ENCODE measurements around the gene RPS21. TPM values are rescaled to one million over a fixed set of nuclear protein-coding genes. Genes with fewer than 3 reads are reported as not detected.
"Not testable (repeated sequence)": the region's sequence is repeated elsewhere in the genome, so short reads cannot be mapped to it uniquely, and the experiment has no call there.

The RPS21 gene
- total RNA-seq, 4 donors from 2014 or later: 1,664 to 5,734 (median 2,155) TPM

DNA sequence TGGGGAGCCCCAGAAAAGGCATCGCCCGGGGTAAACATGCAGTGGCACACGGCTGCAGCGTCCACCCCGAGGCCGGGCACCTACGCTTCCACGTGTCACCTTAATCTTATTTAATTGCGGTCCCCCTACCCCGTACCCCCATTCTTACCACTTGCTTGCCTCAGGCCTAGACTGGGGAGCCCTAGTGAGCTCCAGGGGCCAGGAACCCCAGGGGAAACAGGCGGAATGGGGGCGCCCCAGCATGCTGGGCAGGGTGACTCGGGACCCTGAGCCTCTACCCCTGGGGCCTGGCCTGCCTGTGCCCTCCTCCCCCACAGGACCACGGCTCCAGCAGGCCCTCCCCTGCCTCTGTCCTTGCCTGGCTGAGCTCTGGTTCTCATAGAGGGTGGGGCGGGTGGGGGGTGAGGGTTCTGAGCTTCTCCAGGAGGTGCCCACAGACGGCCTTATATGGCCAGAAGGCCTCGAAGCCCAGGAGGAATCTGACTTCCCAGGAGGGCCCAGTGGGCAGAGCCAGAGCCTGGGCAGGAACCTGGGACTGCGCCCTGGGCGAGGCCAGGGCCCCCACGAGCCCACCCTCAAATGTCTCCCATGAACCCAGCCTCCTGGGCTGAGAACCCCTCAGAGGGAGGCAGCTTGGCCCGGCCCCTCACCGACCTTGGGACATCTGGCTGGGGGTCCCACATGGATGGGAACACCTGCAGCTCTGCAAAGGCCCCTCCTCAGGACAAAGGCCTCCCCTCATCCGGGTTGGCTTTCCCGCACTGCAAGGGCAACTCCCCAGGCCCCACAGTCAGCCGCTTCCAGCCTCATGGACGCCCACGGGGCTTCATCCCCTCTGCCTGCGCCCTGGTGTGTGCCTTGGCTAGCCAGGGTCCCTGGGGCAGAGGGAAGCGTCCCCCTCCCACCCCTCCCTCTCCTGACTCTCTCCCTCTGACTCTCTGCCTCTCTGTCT, 14.6 kb upstream of the RPS21 start:
- intact Hi-C loops (cut with DNase I; ENCODE audit: low total_unique reads): no loop called here
- no peak overlapping the region for H3K4me3 ChIP-seq (ENCODE audit: low read depth, poor library complexity, severe bottlenecking)
- 81 to 83% methylated on average over 23 to 24 of the region's 29 CpGs for WGBS, 2 donors
- TF ChIP-seq, protein P1, sequence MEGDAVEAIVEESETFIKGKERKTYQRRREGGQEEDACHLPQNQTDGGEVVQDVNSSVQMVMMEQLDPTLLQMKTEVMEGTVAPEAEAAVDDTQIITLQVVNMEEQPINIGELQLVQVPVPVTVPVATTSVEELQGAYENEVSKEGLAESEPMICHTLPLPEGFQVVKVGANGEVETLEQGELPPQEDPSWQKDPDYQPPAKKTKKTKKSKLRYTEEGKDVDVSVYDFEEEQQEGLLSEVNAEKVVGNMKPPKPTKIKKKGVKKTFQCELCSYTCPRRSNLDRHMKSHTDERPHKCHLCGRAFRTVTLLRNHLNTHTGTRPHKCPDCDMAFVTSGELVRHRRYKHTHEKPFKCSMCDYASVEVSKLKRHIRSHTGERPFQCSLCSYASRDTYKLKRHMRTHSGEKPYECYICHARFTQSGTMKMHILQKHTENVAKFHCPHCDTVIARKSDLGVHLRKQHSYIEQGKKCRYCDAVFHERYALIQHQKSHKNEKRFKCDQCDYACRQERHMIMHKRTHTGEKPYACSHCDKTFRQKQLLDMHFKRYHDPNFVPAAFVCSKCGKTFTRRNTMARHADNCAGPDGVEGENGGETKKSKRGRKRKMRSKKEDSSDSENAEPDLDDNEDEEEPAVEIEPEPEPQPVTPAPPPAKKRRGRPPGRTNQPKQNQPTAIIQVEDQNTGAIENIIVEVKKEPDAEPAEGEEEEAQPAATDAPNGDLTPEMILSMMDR (IDR thresholded peaks at IDR 0.05): no peak
- no peak for TF ChIP-seq POLR2A (IDR thresholded peaks at IDR 0.05)
- no peak for DNase-seq (ENCODE audit: low spot score in 2 of 2)

DNA sequence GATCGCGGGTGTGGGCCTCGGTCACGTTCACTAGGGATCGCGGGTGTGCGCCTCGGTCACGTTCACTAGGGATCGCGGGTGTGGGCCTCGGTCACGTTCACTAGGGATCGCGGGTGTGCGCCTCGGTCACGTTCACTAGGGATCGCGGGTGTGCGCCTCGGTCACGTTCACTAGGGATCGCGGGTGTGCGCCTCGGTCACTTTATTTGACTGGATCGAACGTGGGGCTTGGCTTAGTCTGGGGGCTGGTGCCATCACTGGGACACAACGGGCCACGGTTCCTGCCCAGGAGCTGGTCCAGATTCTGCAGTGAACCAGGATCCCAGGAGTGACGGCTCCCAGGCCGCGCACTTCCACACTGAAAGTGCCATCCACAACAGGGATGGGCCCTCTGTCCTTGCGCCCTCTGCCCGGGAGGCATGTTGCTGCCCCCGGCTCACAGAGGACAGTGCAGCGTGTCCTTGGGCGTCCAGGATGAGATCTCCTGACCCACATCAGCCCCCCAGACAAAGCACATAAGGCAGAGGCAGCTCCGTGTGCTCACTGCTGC, 13.2 kb upstream of the RPS21 start:
- DNase-seq (ENCODE audit: low spot score in 2 of 2); H3K4me3 ChIP-seq (ENCODE audit: low read depth, poor library complexity, severe bottlenecking); intact Hi-C loops (cut with DNase I; ENCODE audit: low total_unique reads): not testable (repeated sequence)
- 81 to 88% methylated on average over 9 to 11 of the region's 40 CpGs for WGBS, 2 donors

DNA sequence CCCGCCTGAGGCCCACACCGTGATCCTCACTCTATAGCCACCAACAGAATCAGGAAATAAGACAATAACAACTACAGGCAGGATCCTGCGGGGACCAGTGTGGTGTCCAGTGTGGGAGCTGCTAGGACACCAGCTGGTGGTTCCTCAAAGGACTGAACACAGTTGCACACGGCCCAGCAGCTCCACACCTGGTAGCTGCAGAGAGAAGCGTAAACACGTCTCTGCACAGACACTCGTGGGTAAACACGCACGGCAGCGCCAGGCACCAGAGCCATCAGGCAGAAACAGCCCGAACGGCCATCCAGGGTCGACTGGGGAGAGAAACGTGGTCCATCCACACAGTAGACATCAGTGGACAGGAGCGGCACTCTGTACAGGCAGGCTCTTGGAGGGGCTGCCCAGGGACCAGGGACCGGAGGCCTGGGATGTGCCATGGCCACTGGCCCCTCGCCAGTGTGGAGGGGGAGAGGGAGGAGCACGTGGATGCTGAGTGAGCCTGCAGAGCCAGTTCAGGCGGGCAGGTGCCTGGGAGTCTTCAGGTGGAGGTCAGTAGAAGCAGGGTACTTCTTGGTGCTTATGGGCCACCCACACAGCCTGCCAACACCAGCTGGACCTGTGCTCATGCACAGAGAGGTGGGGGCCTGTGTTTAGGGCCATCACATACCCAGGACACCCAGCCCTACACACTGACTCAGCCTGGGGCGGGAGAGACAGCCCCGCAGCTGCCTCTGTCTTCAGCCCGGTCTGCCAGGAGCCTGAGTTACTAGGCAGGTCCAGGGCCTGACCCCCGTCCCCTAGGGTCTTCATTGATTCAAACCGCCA, 12.4 kb upstream of the RPS21 start:
- no peak overlapping the region for H3K4me3 ChIP-seq (ENCODE audit: low read depth, poor library complexity, severe bottlenecking)
- intact Hi-C loops (cut with DNase I; ENCODE audit: low total_unique reads): no loop called here
- DNase-seq (ENCODE audit: low spot score in 2 of 2): no peak
- 49 to 52% methylated on average over 19 to 24 of the region's 24 CpGs for WGBS, 2 donors
- no peak for TF ChIP-seq POLR2A (IDR thresholded peaks at IDR 0.05)
- TF ChIP-seq, protein P1 (IDR thresholded peaks at IDR 0.05): no peak

DNA sequence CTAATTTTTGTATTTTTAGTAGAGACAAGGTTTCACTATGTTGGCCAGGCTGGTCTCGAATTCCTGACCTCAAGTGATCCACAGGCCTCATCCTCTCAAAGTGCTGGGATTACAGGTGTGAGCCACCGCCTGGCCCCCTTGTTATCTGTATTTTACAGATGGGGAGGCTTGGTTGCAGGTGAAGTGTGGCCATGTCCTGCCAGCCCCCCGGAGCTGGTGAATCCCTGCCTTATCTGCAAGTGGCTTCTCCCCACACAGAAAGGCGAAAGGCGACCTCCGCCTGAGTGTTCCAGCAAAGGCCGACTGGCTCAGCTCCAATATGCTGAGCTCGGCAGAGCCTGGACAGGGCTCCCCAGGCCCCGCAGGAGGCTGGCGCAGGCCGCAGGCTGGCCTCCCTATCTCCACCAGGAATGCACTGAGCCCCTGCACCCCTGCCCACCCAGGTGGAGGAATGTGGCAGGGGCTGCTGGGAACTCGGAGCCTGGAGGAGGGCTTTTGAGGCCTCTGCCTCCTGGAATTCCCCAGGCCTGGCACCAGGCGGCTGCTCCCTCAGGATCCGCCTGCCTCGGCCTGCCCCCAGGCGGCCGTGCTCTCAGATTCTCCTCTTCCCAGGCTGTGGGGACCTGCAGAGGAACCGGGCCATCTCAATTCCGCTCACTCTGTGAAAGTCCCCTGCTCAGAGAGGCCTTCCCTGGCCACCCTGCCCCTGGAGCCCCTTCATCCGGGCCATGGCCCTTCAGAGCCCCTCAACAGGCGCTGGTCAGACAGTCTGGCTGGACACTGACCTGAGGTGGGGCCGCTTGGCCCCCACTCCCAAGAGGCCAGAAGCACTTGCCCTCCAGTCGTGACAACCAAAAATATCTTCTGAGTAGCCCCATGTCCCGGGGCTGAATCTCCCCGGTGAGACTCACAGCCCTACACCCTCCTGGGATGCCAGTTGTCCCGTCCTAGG, 10.5 kb upstream of the RPS21 start:
- 56 to 69% methylated on average over 10 to 26 of the region's 26 CpGs for WGBS, 2 donors
- TF ChIP-seq, protein P1 (IDR thresholded peaks at IDR 0.05): no peak
- TF ChIP-seq POLR2A (IDR thresholded peaks at IDR 0.05): no peak

DNA sequence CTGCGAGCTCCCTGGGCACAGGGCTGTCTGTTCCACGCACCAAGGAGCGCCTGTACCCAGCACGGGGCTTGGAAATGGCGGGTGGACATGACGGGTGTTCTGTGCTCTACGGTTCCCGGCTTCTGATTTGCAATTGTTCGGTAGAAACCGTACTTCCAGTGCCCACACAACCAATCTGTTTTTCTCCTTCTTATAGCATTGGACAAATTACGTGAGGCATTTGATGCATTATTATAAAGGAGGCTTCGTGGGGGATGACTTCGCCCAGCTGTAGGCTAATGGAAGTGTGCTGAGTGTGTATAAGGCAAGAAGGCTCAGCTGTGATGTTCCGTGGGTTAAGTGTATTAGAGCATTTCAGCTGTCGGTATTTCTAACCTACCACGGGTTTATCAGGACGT, 9.8 kb upstream of the RPS21 start:
- H3K4me3 ChIP-seq (ENCODE audit: low read depth, poor library complexity, severe bottlenecking): no peak overlapping the region
- DNase-seq (ENCODE audit: low spot score in 2 of 2): no peak
- intact Hi-C loops (cut with DNase I; ENCODE audit: low total_unique reads): no loop called here
- 64% methylated on average over 17 of the region's 17 CpGs for WGBS, 2 donors
- TF ChIP-seq, protein P1 (IDR thresholded peaks at IDR 0.05): no peak
- no peak for TF ChIP-seq POLR2A (IDR thresholded peaks at IDR 0.05)

More for the DNA sequence above, 10.5 kb upstream of the RPS21 start:
- DNase-seq (ENCODE audit: low spot score in 2 of 2): no peak
- intact Hi-C loops (cut with DNase I; ENCODE audit: low total_unique reads): no loop called here
- H3K4me3 ChIP-seq (ENCODE audit: low read depth, poor library complexity, severe bottlenecking): no peak overlapping the region

All from lower leg skin (tissue), 4 donors.